Right atrium auricular region (tissue), 2 donors: ENCODE measurements around the gene C6orf15. TPM values are rescaled to one million over a fixed set of nuclear protein-coding genes. Genes with fewer than 3 reads are reported as not detected.

ENCODE experiments used
- DNase-seq: peaks from one replicate; pipeline ENCODE4 v3.0.0-alpha.2; 2019; ENCODE audit warnings: low spot score
- H3K27ac ChIP-seq, 2 donors: fragments of 200-600 bp; sonication (generic); 1 replicate in 1 of 2; 2 replicates in 1 of 2; pipeline ENCODE4 v1.5.1; 2016 to 2019
- H3K27me3 ChIP-seq, 2 donors: fragments of 200-600 bp; sonication (generic); one replicate each; pipeline versions ENCODE4 v1.5.1 to v1.6.0; 2017 to 2019
- H3K36me3 ChIP-seq: fragments of 200-600 bp; sonication (generic); one replicate; pipeline ENCODE4 v1.5.1; 2016
- H3K4me1 ChIP-seq, 2 donors: fragments of 200-600 bp; sonication (generic); one replicate each; pipeline versions ENCODE4 v1.5.1 to v1.6.0; 2017 to 2019
- H3K4me3 ChIP-seq, 2 donors: fragments of 200-600 bp; sonication (generic); 1 replicate in 1 of 2; 2 replicates in 1 of 2; pipeline ENCODE4 v1.5.1; 2017 to 2019; ENCODE audit warnings: mild to moderate bottlenecking in 1 of 2, moderate library complexity in 1 of 2
- H3K9me3 ChIP-seq, 2 donors: fragments of 200-600 bp; sonication (generic); one replicate each; pipeline ENCODE4 v1.5.1; 2019
- total RNA-seq, 2 donors: library from RNA; depleted of rRNA; stranded (reverse); fragments of >200 nt; gene quantifications; one replicate each; pipeline ENCODE4 v1.1.0, GENCODE V29; 2016
- TF ChIP-seq, protein P1 (sequence below), 2 donors: fragments of 200-600 bp; sonication (generic); IDR thresholded peaks; one replicate each; pipeline ENCODE4 v1.5.1; 2019; ENCODE audit warnings: antibody characterized with exemption in 2 of 2

The C6orf15 gene
- total RNA-seq, 2 donors from 2014 or later, result not detected

DNA sequence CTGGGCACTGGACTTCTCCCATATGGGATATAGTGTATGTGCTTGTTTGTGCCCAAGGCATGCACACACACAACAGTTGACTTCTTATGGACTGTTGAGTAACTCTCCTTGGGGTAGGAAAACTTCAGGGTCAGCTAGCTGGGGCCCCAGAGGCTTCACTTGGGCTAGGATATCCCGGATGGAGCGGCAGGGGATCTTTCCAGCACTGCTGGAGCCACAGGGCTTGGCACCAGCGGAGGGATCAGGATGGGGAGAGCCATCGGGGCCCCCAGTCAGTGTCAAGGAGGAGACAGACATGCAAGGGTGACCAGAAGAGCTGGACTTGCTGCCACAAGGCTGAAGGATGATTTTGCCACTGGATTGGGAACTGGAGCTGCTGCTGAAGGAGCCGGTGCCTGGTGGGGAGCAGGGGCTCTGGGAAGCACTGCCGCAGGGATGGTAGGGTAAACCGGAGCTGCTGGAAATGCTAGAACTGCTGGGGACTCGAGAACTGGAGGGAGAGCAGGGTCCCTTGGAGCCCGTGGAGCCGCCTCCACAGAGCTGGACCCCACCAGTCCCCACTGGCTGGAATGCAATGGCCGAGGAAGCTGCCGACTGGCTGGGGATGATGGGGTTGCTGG lies 3.7 kb upstream of the C6orf15 start:
- Histone ChIP-seq H3K4me3 (no peak overlapping the region), H3K36me3 (no peaks in the 10 kb centered on the region), H3K27ac (no peak overlapping the region), H3K27me3 (no peaks in the 10 kb centered on the region), H3K9me3 (no peaks in the 10 kb centered on the region), H3K4me1 (peaks cover 0 to 31% of the 10 kb centered on the region in 2 donors)
- TF ChIP-seq, protein P1, sequence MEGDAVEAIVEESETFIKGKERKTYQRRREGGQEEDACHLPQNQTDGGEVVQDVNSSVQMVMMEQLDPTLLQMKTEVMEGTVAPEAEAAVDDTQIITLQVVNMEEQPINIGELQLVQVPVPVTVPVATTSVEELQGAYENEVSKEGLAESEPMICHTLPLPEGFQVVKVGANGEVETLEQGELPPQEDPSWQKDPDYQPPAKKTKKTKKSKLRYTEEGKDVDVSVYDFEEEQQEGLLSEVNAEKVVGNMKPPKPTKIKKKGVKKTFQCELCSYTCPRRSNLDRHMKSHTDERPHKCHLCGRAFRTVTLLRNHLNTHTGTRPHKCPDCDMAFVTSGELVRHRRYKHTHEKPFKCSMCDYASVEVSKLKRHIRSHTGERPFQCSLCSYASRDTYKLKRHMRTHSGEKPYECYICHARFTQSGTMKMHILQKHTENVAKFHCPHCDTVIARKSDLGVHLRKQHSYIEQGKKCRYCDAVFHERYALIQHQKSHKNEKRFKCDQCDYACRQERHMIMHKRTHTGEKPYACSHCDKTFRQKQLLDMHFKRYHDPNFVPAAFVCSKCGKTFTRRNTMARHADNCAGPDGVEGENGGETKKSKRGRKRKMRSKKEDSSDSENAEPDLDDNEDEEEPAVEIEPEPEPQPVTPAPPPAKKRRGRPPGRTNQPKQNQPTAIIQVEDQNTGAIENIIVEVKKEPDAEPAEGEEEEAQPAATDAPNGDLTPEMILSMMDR (IDR thresholded peaks at IDR 0.05), result no peak
- DNase-seq, result no peak

DNA sequence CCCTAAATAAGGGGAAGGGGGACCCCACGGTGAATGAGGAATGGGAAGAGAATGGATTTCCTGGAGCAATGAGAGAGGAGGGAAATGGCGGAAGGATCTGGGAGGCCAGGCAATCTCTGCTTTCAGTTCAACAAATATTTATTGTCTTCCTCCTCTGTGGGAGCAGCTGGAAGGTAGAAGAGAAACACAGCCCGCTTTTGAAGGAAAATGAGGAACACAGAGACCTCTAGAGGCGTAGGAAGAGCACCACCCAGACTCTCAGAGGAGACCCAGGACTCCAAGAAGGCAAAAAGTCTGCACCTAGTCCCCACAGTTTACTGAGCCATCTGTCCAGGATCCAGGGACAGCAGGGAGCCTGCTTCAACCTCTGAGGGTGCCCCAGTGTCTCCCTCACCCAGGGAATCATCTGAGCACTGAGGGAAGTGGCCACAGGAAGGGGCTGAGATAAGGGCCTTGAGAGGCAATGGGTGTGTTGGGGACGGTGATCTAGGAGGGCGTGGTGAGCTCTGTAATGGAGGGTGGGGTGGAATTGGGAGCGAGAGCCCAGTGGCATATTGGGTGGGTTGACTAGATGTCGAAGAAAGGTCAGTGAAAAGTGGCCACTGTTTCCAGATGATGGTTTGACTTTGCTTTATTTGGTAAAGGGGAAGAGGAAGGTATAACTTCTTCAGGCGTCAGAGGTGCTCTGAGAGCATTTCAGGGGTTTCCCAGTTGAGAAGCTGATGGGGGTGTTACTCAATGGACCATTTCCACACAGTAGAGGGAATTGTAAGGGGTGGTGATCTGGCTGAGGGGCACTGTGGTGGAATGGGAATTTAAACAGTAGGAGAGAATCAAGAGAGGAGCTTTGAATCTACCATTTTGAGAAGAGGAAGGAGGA lies 2.8 kb upstream of the C6orf15 start:
- no peaks in the 10 kb centered on the region for H3K9me3 ChIP-seq
- no peaks in the 10 kb centered on the region for H3K36me3 ChIP-seq
- TF ChIP-seq, protein P1 (IDR thresholded peaks at IDR 0.05), result peak in 1 of 2 donors; percentile 4
- no peak for DNase-seq
- H3K4me1 ChIP-seq, result peaks cover 0 to 31% of the 10 kb centered on the region in 2 donors
- peak overlapping the region; percentile 60 to 66 for H3K27ac ChIP-seq
- peak overlapping the region; percentile 3 to 22 for H3K4me3 ChIP-seq
- H3K27me3 ChIP-seq, result no peaks in the 10 kb centered on the region

DNA sequence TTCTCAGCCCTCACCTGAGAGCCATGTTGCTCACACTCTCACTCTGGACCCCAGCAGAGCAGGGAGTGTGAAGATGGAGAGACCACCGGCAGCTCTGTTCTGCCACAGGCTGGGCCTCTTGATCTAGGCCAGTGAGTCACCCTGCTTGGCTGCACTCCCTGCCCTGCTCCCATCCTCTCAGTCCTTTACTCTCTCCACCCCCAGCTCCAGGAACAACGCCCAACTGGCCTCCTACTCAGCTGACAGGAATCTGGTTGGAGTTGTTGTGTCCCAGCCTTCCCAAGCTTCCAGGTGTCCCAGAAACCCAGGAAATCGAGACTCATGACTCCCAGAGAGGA lies 2.1 kb upstream of the C6orf15 start, which contains the start of gene PSORS1C1:
Gene PSORS1C1 (plus strand): TSS at position 260 of the 338 bp plus-strand sequence. CDS start 14,833 bp downstream, outside the sequence.
- DNase-seq, result peak; percentile 90
- peak within 1 kb of the TSS; percentile 60 to 66 for H3K27ac ChIP-seq
- peaks cover 0 to 31% of the 10 kb centered on the region in 2 donors for H3K4me1 ChIP-seq
- no peaks in the 10 kb centered on the region for H3K27me3 ChIP-seq
- TF ChIP-seq, protein P1 (IDR thresholded peaks at IDR 0.05), result no peak
- no peaks in the 10 kb centered on the region for H3K36me3 ChIP-seq
- no peaks in the 10 kb centered on the region for H3K9me3 ChIP-seq
- peak within 1 kb of the TSS; percentile 3 to 22 for H3K4me3 ChIP-seq

DNA sequence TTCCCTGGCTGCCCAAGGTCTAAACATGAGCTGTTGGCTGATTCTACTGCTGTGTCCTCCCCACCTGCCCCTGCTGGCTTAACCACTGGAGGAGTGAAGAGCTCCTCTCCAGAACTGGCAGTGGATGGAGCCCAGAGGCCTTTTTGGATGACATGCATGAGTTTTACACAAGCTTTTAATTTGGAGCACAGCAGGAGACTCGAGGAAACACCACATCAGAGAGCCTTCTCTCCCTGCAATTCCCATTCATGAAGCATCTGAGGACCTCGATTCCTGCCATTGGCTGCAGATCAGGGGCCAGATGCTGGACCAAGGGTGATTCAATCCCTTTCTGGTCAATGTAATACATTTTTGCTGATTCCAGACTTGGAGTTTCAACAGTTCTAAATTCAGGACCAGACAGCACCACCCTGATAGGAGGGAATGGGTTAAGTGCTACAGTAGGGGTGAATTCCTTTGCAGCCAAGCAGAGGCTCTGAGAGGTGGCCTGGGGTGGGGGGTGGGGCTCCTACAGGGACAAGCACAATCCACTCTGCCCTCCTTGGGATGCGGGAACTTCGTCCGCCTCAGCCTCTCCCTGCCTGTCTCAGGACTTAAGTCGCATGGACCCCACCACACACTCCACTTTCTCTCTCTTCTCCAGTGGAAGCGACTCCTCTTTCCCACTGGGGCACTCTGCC lies 1.6 kb upstream of the C6orf15 start:
- H3K4me3 ChIP-seq, result no peak overlapping the region
- peak overlapping the region; percentile 60 to 66 for H3K27ac ChIP-seq

DNA sequence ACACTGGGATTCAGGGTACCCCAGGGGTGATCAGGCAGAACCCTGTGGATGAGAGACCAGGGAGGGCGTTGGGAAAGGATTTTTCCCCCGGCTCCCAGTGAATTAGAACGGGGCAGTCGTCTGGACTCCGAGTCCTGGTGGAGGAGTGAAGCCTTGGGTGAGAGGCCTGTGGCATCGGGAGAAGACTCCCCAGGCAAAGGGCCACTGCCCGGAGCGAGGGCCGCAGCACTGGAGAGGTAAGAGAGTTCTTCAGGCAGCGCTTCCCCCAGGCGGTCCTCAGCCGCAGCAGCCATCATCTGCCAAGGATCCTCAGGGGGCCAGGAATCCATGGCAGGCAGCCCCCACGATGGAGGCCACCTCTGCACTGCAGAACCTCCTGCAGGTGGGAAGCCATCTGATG lies 663 bp downstream of the C6orf15 start:
- no peak overlapping the region for H3K27ac ChIP-seq
- DNase-seq, result no peak
- TF ChIP-seq, protein P1 (IDR thresholded peaks at IDR 0.05), result no peak
- H3K9me3 ChIP-seq, result no peaks in the 10 kb centered on the region
- no peaks in the 10 kb centered on the region for H3K36me3 ChIP-seq
- H3K4me1 ChIP-seq, result peaks cover 0 to 22% of the 10 kb centered on the region in 2 donors
- no peaks in the 10 kb centered on the region for H3K27me3 ChIP-seq
- H3K4me3 ChIP-seq, result no peak overlapping the region

More for the DNA sequence above, 1.6 kb upstream of the C6orf15 start:
- no peaks in the 10 kb centered on the region for H3K36me3 ChIP-seq
- H3K27me3 ChIP-seq, result no peaks in the 10 kb centered on the region
- DNase-seq, result no peak
- TF ChIP-seq, protein P1 (IDR thresholded peaks at IDR 0.05), result no peak
- peaks cover 0 to 31% of the 10 kb centered on the region in 2 donors for H3K4me1 ChIP-seq
- H3K9me3 ChIP-seq, result no peaks in the 10 kb centered on the region
